ENCODE data around the gene TTC21A. TPM values are rescaled to one million over a fixed set of nuclear protein-coding genes. Genes with fewer than 3 reads are reported as not detected.

Gene TTC21A
- polyA plus RNA-seq, 1 donor, result 4.3 TPM

- no peak for DNase-seq (ENCODE audit: low read depth)
Measured at GRCh38 chr3:39137991-39138803, 30.7 kb downstream of the TTC21A start.

DNA sequence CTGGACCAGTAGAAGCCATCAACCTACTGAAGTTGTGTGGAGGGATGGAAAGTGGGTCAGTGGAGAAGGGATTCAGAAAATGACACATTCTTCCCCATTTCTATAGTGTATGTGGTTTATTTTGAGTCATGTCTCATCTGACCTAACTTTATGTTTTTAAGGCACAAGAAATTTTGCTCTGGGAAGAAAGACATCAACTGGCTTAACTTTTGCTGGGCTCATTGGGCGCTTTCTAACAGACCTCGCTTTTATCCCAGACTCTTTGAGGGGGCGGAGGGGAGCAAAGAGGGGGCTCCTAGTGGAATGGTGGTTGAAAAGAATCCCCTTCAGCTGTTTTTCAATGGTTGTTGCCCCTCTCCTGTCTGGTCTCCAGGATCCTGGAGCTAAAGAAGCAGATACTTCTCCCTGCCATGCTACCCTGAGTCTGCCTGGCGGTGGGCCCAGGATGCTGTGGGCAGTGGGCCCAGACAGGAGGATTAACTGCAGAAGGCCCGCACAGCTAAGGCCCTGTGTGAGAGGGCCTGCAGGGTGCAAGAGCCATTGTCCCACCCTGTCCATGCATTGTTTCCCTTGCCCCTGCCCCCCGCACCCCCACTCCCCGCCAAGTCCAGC lies 31.4 kb downstream of the TTC21A start:
- DNase-seq (ENCODE audit: low read depth), result no peak

GRCh38 chr3:39139442-39139841 lies 32.0 kb downstream of the TTC21A start:
- no peak for DNase-seq (ENCODE audit: low read depth)

GRCh38 chr3:39140341-39140971 lies 33.0 kb downstream of the TTC21A start:
- DNase-seq (ENCODE audit: low read depth), result no peak

- DNase-seq (ENCODE audit: low read depth), result no peak
Measured at GRCh38 chr3:39141171-39141995, 33.9 kb downstream of the TTC21A start.

DNA sequence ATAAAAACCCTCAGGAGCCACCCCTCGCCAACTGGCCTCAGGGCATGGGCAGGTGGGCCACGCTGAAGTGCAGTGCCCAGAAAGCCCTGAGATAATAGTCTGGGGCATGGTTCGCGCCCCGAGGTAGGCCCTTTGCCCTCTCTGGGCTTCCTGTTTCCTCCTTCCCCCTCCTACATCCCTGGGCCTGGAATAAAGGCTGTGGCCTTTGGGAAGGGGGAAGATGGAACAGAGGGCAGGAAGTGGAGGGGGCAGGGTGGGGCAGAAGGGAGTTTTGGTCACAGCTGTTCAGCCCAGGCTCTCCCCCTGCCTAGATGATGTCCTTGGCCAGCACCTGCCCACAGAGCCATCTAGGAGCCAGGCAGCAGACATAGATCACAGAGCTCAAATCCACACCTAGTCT lies 34.6 kb downstream of the TTC21A start:
- no peak for DNase-seq (ENCODE audit: low read depth)

DNA sequence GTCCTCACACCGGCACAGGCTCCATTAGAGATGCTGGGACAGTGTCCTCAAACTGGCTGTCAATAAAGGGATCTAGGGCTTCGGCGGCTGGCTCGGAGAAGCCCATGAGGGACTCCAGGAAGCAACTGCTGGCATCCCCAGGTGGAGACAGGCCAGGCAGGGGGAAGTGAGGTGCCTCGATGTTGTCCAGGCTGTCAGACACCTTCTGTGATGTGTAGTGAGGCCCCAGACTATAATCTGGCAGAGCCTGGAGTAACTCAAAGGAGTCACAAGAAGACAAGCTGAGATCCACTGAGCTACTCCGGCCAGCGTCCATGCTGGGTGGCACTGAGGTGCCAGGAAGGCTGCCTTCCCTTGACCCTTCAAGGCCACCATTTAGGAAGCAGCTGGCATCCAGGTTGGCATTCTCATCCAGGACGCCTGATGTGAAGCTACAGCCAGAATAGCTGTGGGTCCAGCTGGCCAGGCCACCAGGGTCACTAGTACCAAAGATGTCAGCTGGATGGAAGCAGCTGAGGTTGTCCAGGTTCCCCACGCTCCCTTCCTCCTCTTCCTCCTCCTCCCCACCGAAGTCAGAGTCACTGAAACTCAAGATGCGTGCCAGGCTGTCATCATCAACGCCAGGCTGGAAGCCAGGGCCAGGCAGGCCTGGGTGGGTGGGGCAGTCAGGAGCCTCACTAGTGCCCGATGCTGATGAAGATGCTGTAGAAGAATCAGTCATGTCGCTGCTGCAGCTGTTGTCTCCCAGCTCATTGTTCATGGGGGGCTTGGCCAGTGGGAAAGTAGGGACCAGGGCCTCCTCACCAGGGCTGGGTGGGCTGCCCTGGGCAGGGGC lies 35.8 kb downstream of the TTC21A start:
- DNase-seq (ENCODE audit: low read depth), result no peak

GRCh38 chr3:39144095-39144747 lies 36.7 kb downstream of the TTC21A start:
- DNase-seq (ENCODE audit: low read depth), result no peak

- DNase-seq (ENCODE audit: low read depth), result no peak
Measured at GRCh38 chr3:39144748-39145380, 37.4 kb downstream of the TTC21A start.

DNA sequence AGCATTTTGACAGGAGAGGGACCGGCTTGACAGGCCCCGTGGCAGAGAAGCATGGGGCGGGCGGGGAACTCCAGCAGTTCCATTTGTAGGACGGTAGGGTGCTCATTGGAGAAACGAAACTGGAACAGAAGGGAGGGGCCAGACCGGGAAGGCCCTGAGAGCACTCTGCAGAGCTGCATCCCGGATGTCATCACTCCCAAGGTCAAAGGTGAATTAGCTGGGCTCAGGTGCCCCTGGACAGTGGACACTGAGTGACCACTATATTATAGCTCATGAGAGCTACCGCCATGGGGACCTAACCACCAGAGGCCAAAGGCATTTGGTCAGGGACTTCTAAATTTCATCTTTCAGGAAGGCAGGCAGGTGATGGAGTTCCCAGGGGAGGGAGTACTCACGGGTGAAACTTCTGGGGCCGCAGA lies 38.6 kb downstream of the TTC21A start:
- DNase-seq (ENCODE audit: low read depth), result no peak

GRCh38 chr3:39146611-39147591 lies 39.4 kb downstream of the TTC21A start:
- DNase-seq (ENCODE audit: low read depth), result no peak

DNA sequence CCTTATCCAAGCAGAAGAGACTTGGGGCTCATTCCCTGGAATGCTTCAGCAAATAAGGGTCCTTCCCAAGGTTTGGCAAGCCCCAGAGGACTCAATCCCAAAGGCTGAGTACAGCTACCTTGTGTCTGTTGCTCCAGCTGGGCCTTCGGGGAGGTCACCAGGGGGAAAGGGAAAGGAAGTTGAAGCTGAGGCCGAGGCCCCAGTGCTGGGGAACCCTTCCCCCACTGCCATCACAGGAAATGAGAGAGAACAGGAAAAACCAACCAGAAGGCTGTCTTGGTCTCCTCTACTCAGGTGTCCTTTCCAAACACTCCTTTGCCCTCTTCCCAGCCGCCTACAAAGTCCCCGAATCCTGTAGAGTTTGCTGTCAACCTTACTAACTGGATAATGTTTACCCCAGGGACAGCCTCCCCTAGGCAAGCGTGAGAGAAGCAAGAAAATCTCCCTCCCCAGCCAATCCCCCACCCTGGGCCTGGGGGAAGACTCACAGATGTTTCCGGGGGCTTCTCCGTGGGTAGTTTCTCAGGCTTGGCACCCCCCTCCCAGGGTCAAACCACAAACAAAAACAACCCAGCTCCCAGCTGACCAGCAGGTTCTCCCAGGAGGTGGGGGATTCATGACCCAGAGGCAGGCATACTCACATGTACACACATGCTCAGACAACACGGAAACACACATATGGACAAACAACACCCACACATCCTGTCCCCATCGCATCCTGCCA lies 40.4 kb downstream of the TTC21A start:
- DNase-seq (ENCODE audit: low read depth), result no peak

DNA sequence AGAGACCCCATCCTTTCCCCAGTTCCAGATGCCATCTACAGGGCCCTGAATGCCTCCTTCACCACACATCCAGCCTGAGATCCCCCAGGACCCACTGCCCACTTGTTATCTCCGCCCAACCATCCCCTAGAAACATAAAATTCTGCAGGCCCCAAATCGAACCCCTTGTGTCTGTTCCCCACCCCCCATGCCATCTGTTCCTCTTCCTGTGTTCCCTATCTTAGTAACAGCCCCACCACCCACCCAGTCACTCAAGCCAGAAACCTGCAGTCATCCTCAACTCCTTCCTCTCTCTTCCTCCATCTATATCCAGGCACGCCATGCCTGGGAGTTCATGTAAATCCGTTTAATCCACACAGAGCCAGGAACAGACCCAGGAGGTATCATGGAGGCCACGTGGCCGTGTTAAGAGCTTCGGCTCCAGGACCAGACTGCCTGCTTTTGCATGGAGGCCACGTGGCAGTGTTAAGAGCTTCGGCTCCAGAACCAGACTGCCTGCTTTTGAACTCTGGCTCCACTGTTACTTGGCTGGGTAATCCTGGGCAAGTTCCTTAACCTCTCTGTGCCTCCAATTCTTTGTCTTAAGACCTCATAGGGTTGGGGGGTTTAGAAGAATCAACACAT lies 41.1 kb downstream of the TTC21A start:
- DNase-seq (ENCODE audit: low read depth), result no peak

DNA sequence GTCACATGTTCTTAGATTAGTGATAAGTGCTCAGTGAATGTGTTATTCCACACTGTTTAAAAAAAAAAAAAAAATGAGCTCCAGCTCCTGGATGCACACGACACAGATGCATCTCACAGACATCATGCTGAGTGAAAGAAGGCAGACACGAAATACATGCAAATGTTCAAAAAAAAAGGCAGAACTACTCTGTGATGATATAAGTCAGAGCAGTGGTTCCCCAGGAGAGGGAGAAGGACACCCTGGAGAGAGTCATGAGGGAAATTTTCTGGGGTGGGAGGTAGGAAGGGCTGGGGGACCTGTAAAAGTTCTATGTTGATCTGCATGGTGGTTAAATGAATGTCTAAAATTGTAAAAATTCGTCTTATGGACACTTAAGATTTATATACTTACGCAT lies 41.6 kb downstream of the TTC21A start:
- DNase-seq (ENCODE audit: low read depth), result no peak

DNA sequence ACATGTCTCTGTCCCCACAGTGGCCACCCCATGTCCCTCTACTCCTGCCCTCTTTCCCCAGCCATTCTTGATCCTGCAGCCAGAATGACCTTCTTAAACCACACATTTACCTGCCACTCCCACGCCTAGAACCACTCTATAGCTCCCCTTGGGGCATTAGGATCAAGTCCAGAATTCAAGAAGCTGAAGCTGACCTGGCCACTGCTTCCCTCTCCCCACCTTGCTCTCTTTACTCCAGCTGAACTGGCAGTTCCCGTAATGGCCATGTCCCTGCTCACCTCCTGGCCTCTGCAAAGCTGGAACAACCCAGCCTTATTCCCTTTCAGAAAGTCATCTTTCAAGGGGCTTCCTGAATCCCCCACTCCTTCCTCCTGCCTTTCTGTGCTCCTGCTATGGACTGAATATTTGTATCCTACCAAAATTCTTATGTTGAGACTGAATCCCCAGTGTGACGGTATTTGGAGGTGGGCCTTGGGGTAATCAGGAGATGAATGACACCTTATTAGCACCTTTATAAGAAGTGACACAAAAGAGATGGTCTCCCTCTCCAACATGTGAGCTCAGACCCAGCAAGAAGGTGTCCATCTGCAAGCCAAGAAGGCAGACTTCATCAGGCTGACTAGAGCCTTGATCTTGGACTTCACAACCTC lies 42.1 kb downstream of the TTC21A start:
- no peak for DNase-seq (ENCODE audit: low read depth)

- DNase-seq (ENCODE audit: low read depth), result no peak
Measured at GRCh38 chr3:39150148-39150802, 42.8 kb downstream of the TTC21A start.

Measured in forelimb muscle (tissue), 1 donor.